UCSD-AML1 (cell line): ENCODE results near the gene NAP1L1.
A peak's percentile ranks its signal among the peaks of the same experiment; 100 is the strongest.

ENCODE experiments used
- DNase-seq: peaks from one replicate; lab custom pipeline; 2025; ENCODE audit not compliant: unreplicated experiment; lab: John Stamatoyannopoulos, UW

The NAP1L1 gene

GRCh38 chr12:76041406-76041805, 43.1 kb downstream of the NAP1L1 start:
- DNase-seq: no peak

GRCh38 chr12:76040461-76040860, 44.0 kb downstream of the NAP1L1 start:
- no peak for DNase-seq

- DNase-seq: no peak
Observed at GRCh38 chr12:76038176-76038575, 46.3 kb downstream of the NAP1L1 start.

- DNase-seq: no peak
Observed at GRCh38 chr12:76037130-76038103, 47.1 kb downstream of the NAP1L1 start.

GRCh38 chr12:76035045-76035444, 49.4 kb downstream of the NAP1L1 start:
- DNase-seq: no peak

GRCh38 chr12:76033081-76034011, 51.1 kb downstream of the NAP1L1 start:
- no peak for DNase-seq

- peak; percentile 61 for DNase-seq
Observed at GRCh38 chr12:76032043-76032981, 52.2 kb downstream of the NAP1L1 start.

GRCh38 chr12:76031414-76032042, 53.0 kb downstream of the NAP1L1 start, which contains the start of gene PHLDA1:
TSS of gene PHLDA1 (minus strand) at chr12:76031776.
- DNase-seq: peak; percentile 88

GRCh38 chr12:76031081-76031413, 53.4 kb downstream of the NAP1L1 start:
- no peak for DNase-seq

- no peak for DNase-seq
Observed at GRCh38 chr12:76030341-76031080, 54.0 kb downstream of the NAP1L1 start.

- DNase-seq: no peak
Observed at GRCh38 chr12:76029982-76030340, 54.5 kb downstream of the NAP1L1 start.

GRCh38 chr12:76028571-76029277, 55.8 kb downstream of the NAP1L1 start:
- DNase-seq: no peak

- DNase-seq: no peak
Observed at GRCh38 chr12:76026643-76027063, 57.8 kb downstream of the NAP1L1 start.

GRCh38 chr12:76025601-76026575, 58.6 kb downstream of the NAP1L1 start:
- no peak for DNase-seq

GRCh38 chr12:76024942-76025600, 59.4 kb downstream of the NAP1L1 start:
- no peak for DNase-seq

GRCh38 chr12:76024102-76024781, 60.2 kb downstream of the NAP1L1 start:
- no peak for DNase-seq
